ENCODE data around the gene MPV17L2.

MPV17L2 gene

GRCh38 chr19:18194181-18194530 is 1.1 kb downstream of the MPV17L2 start:
- Mint-ChIP-seq H3K27ac (peak overlapping the region; percentile 70), H3K27me3 (peaks cover 4% of the 10 kb centered on the region), H3K36me3 (ENCODE audit: low read depth) (peaks cover 10% of the 10 kb centered on the region), H3K4me1 (peaks cover 26% of the 10 kb centered on the region), H3K4me3 (peak overlapping the region; percentile 85), H3K9me3 (no peaks in the 10 kb centered on the region)
- DNase-seq (no peak), ATAC-seq (no peak)

- H3K27me3 Mint-ChIP-seq, result peaks cover 4% of the 10 kb centered on the region
- peaks cover 10% of the 10 kb centered on the region for H3K36me3 Mint-ChIP-seq (ENCODE audit: low read depth)
- H3K27ac Mint-ChIP-seq, result peak overlapping the region; percentile 70
- no peak for ATAC-seq
- peaks cover 26% of the 10 kb centered on the region for H3K4me1 Mint-ChIP-seq
- DNase-seq, result peak; percentile 47
- H3K9me3 Mint-ChIP-seq, result no peaks in the 10 kb centered on the region
- H3K4me3 Mint-ChIP-seq, result peak overlapping the region; percentile 85
Observed at GRCh38 chr19:18194554-18195238, 1.7 kb downstream of the MPV17L2 start.

- Mint-ChIP-seq H3K4me3 (no peak overlapping the region), H3K27me3 (peaks cover 4% of the 10 kb centered on the region), H3K9me3 (no peaks in the 10 kb centered on the region), H3K4me1 (peaks cover 26% of the 10 kb centered on the region), H3K27ac (no peak overlapping the region), H3K36me3 (ENCODE audit: low read depth) (peaks cover 10% of the 10 kb centered on the region)
- ATAC-seq, result no peak
- DNase-seq, result no peak
Observed at GRCh38 chr19:18196511-18196845, 3.5 kb downstream of the MPV17L2 start.

- no peak overlapping the region for H3K27ac Mint-ChIP-seq
- DNase-seq (no peak), ATAC-seq (no peak)
- peaks cover 4% of the 10 kb centered on the region for H3K27me3 Mint-ChIP-seq
- no peaks in the 10 kb centered on the region for H3K9me3 Mint-ChIP-seq
- H3K4me3 Mint-ChIP-seq, result no peak overlapping the region
- peaks cover 12% of the 10 kb centered on the region for H3K36me3 Mint-ChIP-seq (ENCODE audit: low read depth)
- peaks cover 22% of the 10 kb centered on the region for H3K4me1 Mint-ChIP-seq
Observed at GRCh38 chr19:18197306-18197705, 4.3 kb downstream of the MPV17L2 start.

GRCh38 chr19:18197941-18198340 is 4.9 kb downstream of the MPV17L2 start:
- ATAC-seq, result no peak
- peaks cover 22% of the 10 kb centered on the region for H3K4me1 Mint-ChIP-seq
- peaks cover 9% of the 10 kb centered on the region for H3K36me3 Mint-ChIP-seq (ENCODE audit: low read depth)
- H3K27me3 Mint-ChIP-seq, result peaks cover under 1% of the 10 kb centered on the region
- no peak for DNase-seq
- H3K27ac Mint-ChIP-seq, result no peak overlapping the region
- no peak overlapping the region for H3K4me3 Mint-ChIP-seq
- H3K9me3 Mint-ChIP-seq, result no peaks in the 10 kb centered on the region

GRCh38 chr19:18198374-18198773 is 5.4 kb downstream of the MPV17L2 start:
- no peak for ATAC-seq
- no peak overlapping the region for H3K4me3 Mint-ChIP-seq
- H3K36me3 Mint-ChIP-seq (ENCODE audit: low read depth), result peaks cover 10% of the 10 kb centered on the region
- H3K27me3 Mint-ChIP-seq, result no peaks in the 10 kb centered on the region
- peaks cover 24% of the 10 kb centered on the region for H3K4me1 Mint-ChIP-seq
- H3K9me3 Mint-ChIP-seq, result no peaks in the 10 kb centered on the region
- no peak overlapping the region for H3K27ac Mint-ChIP-seq
- no peak for DNase-seq

- peaks cover 10% of the 10 kb centered on the region for H3K36me3 Mint-ChIP-seq (ENCODE audit: low read depth)
- H3K4me3 Mint-ChIP-seq, result peak overlapping the region; percentile 92
- no peaks in the 10 kb centered on the region for H3K9me3 Mint-ChIP-seq
- peaks cover 30% of the 10 kb centered on the region for H3K4me1 Mint-ChIP-seq
- no peak for DNase-seq
- H3K27me3 Mint-ChIP-seq, result peaks cover 2% of the 10 kb centered on the region
- ATAC-seq, result no peak
- H3K27ac Mint-ChIP-seq, result no peak overlapping the region
Observed at GRCh38 chr19:18202397-18202777, 9.4 kb downstream of the MPV17L2 start.

GRCh38 chr19:18202778-18203407 is 9.9 kb downstream of the MPV17L2 start:
- peak; percentile 45 for DNase-seq

GRCh38 chr19:18203408-18203862 is 10.4 kb downstream of the MPV17L2 start:
- no peaks in the 10 kb centered on the region for H3K9me3 Mint-ChIP-seq
- H3K4me1 Mint-ChIP-seq, result peaks cover 31% of the 10 kb centered on the region
- H3K27ac Mint-ChIP-seq, result peak overlapping the region; percentile 83
- ATAC-seq, result peak; percentile 7
- peaks cover 3% of the 10 kb centered on the region for H3K27me3 Mint-ChIP-seq
- DNase-seq, result peak; percentile 51
- peak overlapping the region; percentile 92 for H3K4me3 Mint-ChIP-seq
- peaks cover 5% of the 10 kb centered on the region for H3K36me3 Mint-ChIP-seq (ENCODE audit: low read depth)

More at GRCh38 chr19:18202778-18203407, 9.9 kb downstream of the MPV17L2 start:
- Mint-ChIP-seq H3K4me3 (peak overlapping the region; percentile 92), H3K9me3 (no peaks in the 10 kb centered on the region), H3K4me1 (peaks cover 30% of the 10 kb centered on the region), H3K36me3 (ENCODE audit: low read depth) (peaks cover 10% of the 10 kb centered on the region), H3K27ac (peak overlapping the region; percentile 83), H3K27me3 (peaks cover 2% of the 10 kb centered on the region)
- no peak for ATAC-seq

- Mint-ChIP-seq H3K9me3 (no peaks in the 10 kb centered on the region), H3K27ac (peak within 1 kb of the TSS; percentile 83), H3K36me3 (ENCODE audit: low read depth) (peaks cover 4% of the 10 kb centered on the region), H3K4me1 (peaks cover 33% of the 10 kb centered on the region), H3K27me3 (peaks cover 7% of the 10 kb centered on the region), H3K4me3 (peak within 1 kb of the TSS; percentile 92)
- peak; percentile 100 for DNase-seq
- ATAC-seq, result peak; percentile 95
Observed at GRCh38 chr19:18203863-18204393, 10.9 kb downstream of the MPV17L2 start, which contains the start of gene RAB3A. Gene RAB3A, minus strand, starts transcription at chr19:18204042. Its CDS starts 1,302 bp downstream, at chr19:18202740.

- peak; percentile 55 for DNase-seq
Observed at GRCh38 chr19:18204394-18205199, 11.6 kb downstream of the MPV17L2 start.

GRCh38 chr19:18205200-18205892 is 12.3 kb downstream of the MPV17L2 start:
- H3K4me1 Mint-ChIP-seq, result peaks cover 33% of the 10 kb centered on the region
- H3K27me3 Mint-ChIP-seq, result peaks cover 14% of the 10 kb centered on the region
- no peak for ATAC-seq
- DNase-seq, result peak; percentile 65
- peak overlapping the region; percentile 92 for H3K4me3 Mint-ChIP-seq
- peaks cover 4% of the 10 kb centered on the region for H3K36me3 Mint-ChIP-seq (ENCODE audit: low read depth)
- no peaks in the 10 kb centered on the region for H3K9me3 Mint-ChIP-seq
- no peak overlapping the region for H3K27ac Mint-ChIP-seq

More at GRCh38 chr19:18204394-18205199, 11.6 kb downstream of the MPV17L2 start:
- Mint-ChIP-seq H3K9me3 (no peaks in the 10 kb centered on the region), H3K27me3 (peaks cover 7% of the 10 kb centered on the region), H3K36me3 (ENCODE audit: low read depth) (peaks cover 4% of the 10 kb centered on the region), H3K4me3 (peak overlapping the region; percentile 92), H3K27ac (peak overlapping the region; percentile 78), H3K4me1 (peaks cover 33% of the 10 kb centered on the region)
- ATAC-seq, result peak; percentile 0

- H3K4me1 Mint-ChIP-seq, result peaks cover 33% of the 10 kb centered on the region
- H3K9me3 Mint-ChIP-seq, result no peaks in the 10 kb centered on the region
- H3K4me3 Mint-ChIP-seq, result no peak overlapping the region
- peaks cover 15% of the 10 kb centered on the region for H3K27me3 Mint-ChIP-seq
- H3K36me3 Mint-ChIP-seq (ENCODE audit: low read depth), result peaks cover 4% of the 10 kb centered on the region
- ATAC-seq (no peak), DNase-seq (no peak)
- H3K27ac Mint-ChIP-seq, result no peak overlapping the region
Observed at GRCh38 chr19:18206018-18206417, 13.0 kb downstream of the MPV17L2 start.

Data from activated naive CD8-positive, alpha-beta T cell treated with anti-CD3 and anti-CD28 coated beads, Interleukin-2, amount 50 U/mL, for 24 hours (primary cell).